Renal pelvis (tissue), 4 donors: ENCODE data around the gene DOCK11. TPM values are rescaled to one million over a fixed set of nuclear protein-coding genes. Genes with fewer than 3 reads are reported as not detected.

Experiments used
- DNase-seq: peaks from one replicate; pipeline ENCODE4 v3.0.0-alpha.2; 2013
- polyA plus RNA-seq, 3 donors: library from polyadenylated mRNA; unstranded; fragments of 120-200 nt; gene quantifications; one replicate each; pipeline ENCODE4 v1.2.1, GENCODE V29; 2013; ENCODE audit not compliant: insufficient read length in 3 of 3

DOCK11 gene
- polyA plus RNA-seq, 3 donors = 18.8 to 22.1 (median 19.4) TPM

DNA sequence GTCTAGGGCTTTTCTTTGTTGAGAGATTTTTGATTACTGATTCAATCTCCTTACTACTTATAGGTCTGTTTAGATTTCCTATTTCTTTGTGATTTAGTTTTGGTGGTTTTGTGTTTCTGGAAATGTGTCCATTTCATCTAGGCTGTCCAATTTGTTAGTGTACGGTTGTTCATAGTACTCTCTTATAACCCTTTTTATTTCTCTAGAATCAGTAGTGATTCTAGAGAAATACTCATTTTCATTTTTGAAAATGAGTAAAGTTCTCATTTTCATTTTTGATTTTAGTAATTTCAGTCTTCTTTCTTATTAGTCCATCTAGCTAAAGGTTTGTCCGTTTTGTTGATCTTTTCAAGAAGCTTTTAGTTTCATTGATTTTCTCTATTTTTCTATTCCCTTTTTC lies 239.3 kb downstream of the DOCK11 start:
- no peak for DNase-seq

Other genes with a start within 250 kb of the DOCK11 start
- gene WDR44, start 149.7 kb upstream of the DOCK11 start, polyA plus RNA-seq = 10 to 100 TPM; 10.8 to 12.4 (median 11.8) TPM
- 10 to 100 TPM; 46.3 to 51.6 (median 48.5) TPM for gene IL13RA1, start 231.8 kb downstream of the DOCK11 start, polyA plus RNA-seq